Measurements from ENCODE around the gene DKC1. TPM values are rescaled to one million over a fixed set of nuclear protein-coding genes. Genes with fewer than 3 reads are reported as not detected.
A peak's percentile ranks its signal among the peaks of the same experiment; 100 is the strongest.

Gene DKC1
- total and polyA plus RNA-seq, 2 donors (not counting 3 experiments of a cell fraction or from before 2014, with no cell fraction given) = 28.6 to 69.1 TPM

GRCh38 chrX:154721155-154721554 is 41.5 kb upstream of the DKC1 start:
- dilution Hi-C loops (cut with MboI; ENCODE audit: extremely low pct_ligation_motif_present, low sequenced_read_pairs) = no loop called here
- no peaks in the 10 kb centered on the region for H3K9me1 ChIP-seq (replicated peaks; ENCODE audit: control insufficient read depth, extremely low read depth, insufficient read depth, low read length)
- ChIA-PET CTCF (no interaction called here), POLR2A (no interaction called here)
- no peak overlapping the region for H3K27ac ChIP-seq (ENCODE audit: insufficient read depth, low read depth, low read length)
- H3K9ac ChIP-seq (replicated peaks; ENCODE audit: extremely low read depth, insufficient read depth, low read length) = no peak overlapping the region
- DNase-seq (ENCODE audit: low read depth, low spot score) = no peak
- H3K79me2 ChIP-seq (ENCODE audit: control insufficient read depth, insufficient read depth, low read length) = no peaks in the 10 kb centered on the region
- no peak for TF ChIP-seq POLR2A (IDR thresholded peaks at IDR 0.05; ENCODE audit: low read depth, low read length)
- no peak for TF ChIP-seq MYC (IDR thresholded peaks at IDR 0.05; ENCODE audit: low read depth, low read length)
- no peak for TF ChIP-seq FOS (IDR thresholded peaks at IDR 0.05; ENCODE audit: borderline replicate concordance, insufficient read depth, low read length)
- no peak for TF ChIP-seq POLR2AphosphoS5 (IDR thresholded peaks at IDR 0.05; ENCODE audit: insufficient read depth, low read depth, low read length)
- TF ChIP-seq MAX (IDR thresholded peaks at IDR 0.05; ENCODE audit: insufficient read depth, insufficient read length) = no peak
- H3K27me3 ChIP-seq (ENCODE audit: control insufficient read depth in 2 of 2, insufficient read depth in 2 of 2, low read length in 2 of 2) = no peaks in the 10 kb centered on the region
- no peak overlapping the region for H2AFZ ChIP-seq (ENCODE audit: low read depth, low read length)
- no peaks in the 10 kb centered on the region for H3K9me3 ChIP-seq (replicated peaks; ENCODE audit: control insufficient read depth, insufficient read depth, low read length)
- H3K36me3 ChIP-seq (ENCODE audit: control insufficient read depth in 2 of 2, extremely low read depth in 1 of 2, insufficient read depth in 2 of 2, low read length in 2 of 2) = no peaks in the 10 kb centered on the region
- no peak overlapping the region for H3K4me2 ChIP-seq (ENCODE audit: insufficient read depth, low read length)
- no TSS peak for BruUV-seq (replicated peaks)
- peaks cover 39% of the 10 kb centered on the region for H3K4me1 ChIP-seq (ENCODE audit: control insufficient read depth, extremely low read depth, insufficient read depth, low read length)
- intact Hi-C loops (cut with micrococcal nuclease) = no loop called here
- H4K20me1 ChIP-seq (replicated peaks; ENCODE audit: control insufficient read depth, extremely low read depth, insufficient read depth, low read length) = no peaks in the 10 kb centered on the region
- H3K4me3 ChIP-seq (replicated peaks in 1 of 3; ENCODE audit: insufficient read depth in 1 of 3, low read depth in 1 of 3, low read length in 3 of 3) = no peak overlapping the region
- FAIRE-seq = no peak

GRCh38 chrX:154724993-154725756 is 37.5 kb upstream of the DKC1 start:
- TF ChIP-seq CTCF (IDR thresholded peaks at IDR 0.05; ENCODE audit: extremely low read depth in 1 of 2, insufficient read depth in 1 of 2, low read depth in 1 of 2, low read length in 2 of 2) = no peak
- TF ChIP-seq MYC (IDR thresholded peaks at IDR 0.05; ENCODE audit: low read depth, low read length) = no peak
- TF ChIP-seq POLR2AphosphoS5 (IDR thresholded peaks at IDR 0.05; ENCODE audit: insufficient read depth, low read depth, low read length) = no peak
- no peak for TF ChIP-seq POLR2A (IDR thresholded peaks at IDR 0.05; ENCODE audit: low read depth, low read length)
- TF ChIP-seq GATA2 (IDR thresholded peaks at IDR 0.05; ENCODE audit: insufficient read depth, insufficient read length, low read depth, low read length) = no peak
- no peak for TF ChIP-seq JUN (IDR thresholded peaks at IDR 0.05; ENCODE audit: borderline replicate concordance, insufficient read depth, insufficient read length, low read depth)
- no peak for TF ChIP-seq EZH2 (IDR thresholded peaks at IDR 0.05; ENCODE audit: borderline replicate concordance, low read depth, low read length, severe bottlenecking)
- no peak for TF ChIP-seq MAX (IDR thresholded peaks at IDR 0.05; ENCODE audit: insufficient read depth, insufficient read length)
- no peak for TF ChIP-seq FOS (IDR thresholded peaks at IDR 0.05; ENCODE audit: borderline replicate concordance, insufficient read depth, low read length)
- Histone ChIP-seq H4K20me1 (replicated peaks; ENCODE audit: control insufficient read depth, extremely low read depth, insufficient read depth, low read length) (no peaks in the 10 kb centered on the region), H3K9ac (replicated peaks; ENCODE audit: extremely low read depth, insufficient read depth, low read length) (no peak overlapping the region), H3K36me3 (ENCODE audit: control insufficient read depth in 2 of 2, extremely low read depth in 1 of 2, insufficient read depth in 2 of 2, low read length in 2 of 2) (no peaks in the 10 kb centered on the region), H3K4me1 (ENCODE audit: control insufficient read depth, extremely low read depth, insufficient read depth, low read length) (peaks cover 48% of the 10 kb centered on the region), H3K9me1 (replicated peaks; ENCODE audit: control insufficient read depth, extremely low read depth, insufficient read depth, low read length) (no peaks in the 10 kb centered on the region), H2AFZ (ENCODE audit: low read depth, low read length) (no peak overlapping the region), H3K27me3 (ENCODE audit: control insufficient read depth in 2 of 2, insufficient read depth in 2 of 2, low read length in 2 of 2) (no peaks in the 10 kb centered on the region), H3K9me3 (replicated peaks; ENCODE audit: control insufficient read depth, insufficient read depth, low read length) (no peaks in the 10 kb centered on the region), H3K79me2 (ENCODE audit: control insufficient read depth, insufficient read depth, low read length) (no peaks in the 10 kb centered on the region), H3K4me3 (replicated peaks in 1 of 3; ENCODE audit: insufficient read depth in 1 of 3, low read depth in 1 of 3, low read length in 3 of 3) (no peak overlapping the region), H3K27ac (ENCODE audit: insufficient read depth, low read depth, low read length) (peak overlapping the region; percentile 19), H3K4me2 (ENCODE audit: insufficient read depth, low read length) (no peak overlapping the region)
- FAIRE-seq (no peak), DNase-seq (ENCODE audit: low read depth, low spot score) (no peak)
- POLR2A ChIA-PET = no interaction called here
- intact Hi-C loops (cut with micrococcal nuclease) (no loop called here), dilution Hi-C loops (cut with MboI; ENCODE audit: extremely low pct_ligation_motif_present, low sequenced_read_pairs) (no loop called here)
- CTCF ChIA-PET = interaction anchor here (4.0 kb wide), 1 partner anchor 24 kb away, joined by 20 read pairs; no protein-coding TSS in a partner anchor
- BruUV-seq (replicated peaks) = no TSS peak

All from endothelial cell of umbilical vein (primary cell).